Measurements from ENCODE around the gene MRPS15. TPM values are rescaled to one million over a fixed set of nuclear protein-coding genes. Genes with fewer than 3 reads are reported as not detected.

MRPS15 gene
- total and polyA plus RNA-seq, 12 donors: 86.1 to 505 (median 108) TPM

DNA sequence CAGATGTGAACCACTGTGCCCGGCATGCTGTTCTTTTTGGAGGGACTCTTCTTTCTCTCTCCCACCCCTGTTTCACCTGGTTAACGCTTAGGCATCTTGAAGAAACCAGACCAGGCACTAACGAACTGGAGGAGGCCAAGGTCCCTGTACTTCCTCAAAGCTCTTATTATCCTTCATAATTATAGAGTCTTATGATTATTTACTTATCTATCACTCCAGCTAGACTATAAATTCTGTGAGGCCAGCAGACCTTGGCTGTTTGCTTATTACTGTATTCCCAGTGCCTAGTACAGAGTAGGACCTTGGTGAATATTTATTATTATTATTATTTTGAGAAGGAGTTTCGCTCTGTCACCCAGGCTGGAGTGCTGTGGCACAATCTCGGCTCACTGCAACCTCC is 12.8 kb upstream of the MRPS15 start:
- WGBS, 2 donors: 89 to 90% methylated on average over 5 of the region's 5 CpGs
- Histone ChIP-seq H3K27ac (no peak overlapping the region), H3K27me3 (peaks cover 0 to 24% (median 0%) of the 10 kb centered on the region in 7 donors), H3K4me3 (no peak overlapping the region), H3K9me3 (no peaks in the 10 kb centered on the region), H3K4me1 (peaks cover 0 to 13% (median 5%) of the 10 kb centered on the region in 9 donors), H3K36me3 (peaks cover 0 to 25% (median 0%) of the 10 kb centered on the region in 9 donors)
- TF ChIP-seq, protein P1, sequence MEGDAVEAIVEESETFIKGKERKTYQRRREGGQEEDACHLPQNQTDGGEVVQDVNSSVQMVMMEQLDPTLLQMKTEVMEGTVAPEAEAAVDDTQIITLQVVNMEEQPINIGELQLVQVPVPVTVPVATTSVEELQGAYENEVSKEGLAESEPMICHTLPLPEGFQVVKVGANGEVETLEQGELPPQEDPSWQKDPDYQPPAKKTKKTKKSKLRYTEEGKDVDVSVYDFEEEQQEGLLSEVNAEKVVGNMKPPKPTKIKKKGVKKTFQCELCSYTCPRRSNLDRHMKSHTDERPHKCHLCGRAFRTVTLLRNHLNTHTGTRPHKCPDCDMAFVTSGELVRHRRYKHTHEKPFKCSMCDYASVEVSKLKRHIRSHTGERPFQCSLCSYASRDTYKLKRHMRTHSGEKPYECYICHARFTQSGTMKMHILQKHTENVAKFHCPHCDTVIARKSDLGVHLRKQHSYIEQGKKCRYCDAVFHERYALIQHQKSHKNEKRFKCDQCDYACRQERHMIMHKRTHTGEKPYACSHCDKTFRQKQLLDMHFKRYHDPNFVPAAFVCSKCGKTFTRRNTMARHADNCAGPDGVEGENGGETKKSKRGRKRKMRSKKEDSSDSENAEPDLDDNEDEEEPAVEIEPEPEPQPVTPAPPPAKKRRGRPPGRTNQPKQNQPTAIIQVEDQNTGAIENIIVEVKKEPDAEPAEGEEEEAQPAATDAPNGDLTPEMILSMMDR (IDR thresholded peaks at IDR 0.05): no peak
- intact Hi-C loops (cut with DNase I): no loop called here
- ATAC-seq (no peak), DNase-seq (no peak)

DNA sequence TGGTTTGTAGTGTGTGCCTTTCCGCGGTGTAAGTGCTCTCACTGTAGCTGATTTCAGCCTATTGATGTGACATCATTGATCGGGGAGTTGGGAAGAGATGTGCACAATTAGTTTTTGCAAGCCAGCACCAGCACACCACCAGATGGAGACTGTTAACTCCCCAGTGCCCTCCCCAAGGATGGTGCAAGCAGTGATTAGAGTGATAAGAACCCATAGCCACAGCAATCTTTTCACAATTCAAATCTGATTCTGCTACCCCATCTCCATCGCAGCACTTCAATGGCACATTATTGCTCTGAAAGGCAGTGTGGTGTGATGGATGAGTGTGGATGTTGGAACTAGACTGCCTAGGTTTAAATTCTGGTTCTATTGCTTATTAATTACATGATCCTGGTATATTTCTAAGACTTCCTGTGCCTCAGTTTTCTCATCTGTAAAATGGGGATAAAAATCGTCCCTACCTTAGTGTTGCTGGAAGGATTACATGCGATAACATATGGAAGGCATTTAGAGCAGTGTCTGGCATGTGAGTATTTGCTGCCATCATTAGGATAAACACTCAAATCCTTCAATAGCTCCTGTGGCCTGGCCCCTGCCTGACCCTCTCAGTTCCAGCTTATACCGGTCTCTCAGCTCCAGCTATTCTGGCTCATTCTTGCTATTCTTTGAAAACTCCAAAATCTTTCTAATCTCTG is 11.9 kb upstream of the MRPS15 start:
- TF ChIP-seq, protein P1 (IDR thresholded peaks at IDR 0.05): no peak
- DNase-seq (no peak), ATAC-seq (no peak)
- H3K9me3 ChIP-seq: no peaks in the 10 kb centered on the region
- 70 to 76% methylated on average over 7 of the region's 7 CpGs for WGBS, 2 donors
- intact Hi-C loops (cut with DNase I): no loop called here
- no peak overlapping the region for H3K27ac ChIP-seq
- peaks cover 0 to 28% (median 0%) of the 10 kb centered on the region in 9 donors for H3K36me3 ChIP-seq
- H3K27me3 ChIP-seq: peaks cover 0 to 24% (median 0%) of the 10 kb centered on the region in 7 donors
- H3K4me3 ChIP-seq: no peak overlapping the region
- peaks cover 0 to 5% (median 0%) of the 10 kb centered on the region in 9 donors for H3K4me1 ChIP-seq

DNA sequence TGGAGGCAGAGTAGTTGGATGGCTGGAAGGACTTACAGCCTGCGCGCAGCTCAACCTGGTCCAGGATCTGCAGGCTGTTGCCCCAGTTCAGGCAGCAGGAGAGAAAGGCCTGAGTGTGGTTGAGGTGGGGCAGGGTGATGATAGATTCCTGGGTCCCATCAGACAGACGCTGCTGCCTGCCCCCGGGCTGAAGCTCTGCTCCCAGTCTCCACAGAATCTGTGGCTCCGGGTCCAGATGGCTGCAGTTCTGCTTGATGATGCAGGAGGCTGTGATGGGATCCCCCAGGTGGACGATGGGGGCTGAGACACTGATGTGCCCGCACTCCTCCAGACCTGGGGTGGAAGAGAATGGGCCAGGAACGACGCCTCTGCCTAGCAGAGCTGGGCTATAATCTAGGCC is 11.2 kb upstream of the MRPS15 start:
- no peaks in the 10 kb centered on the region for H3K9me3 ChIP-seq
- ATAC-seq (no peak), DNase-seq (no peak)
- no peak overlapping the region for H3K27ac ChIP-seq
- WGBS, 2 donors: 53 to 58% methylated on average over 9 of the region's 9 CpGs
- intact Hi-C loops (cut with DNase I): no loop called here
- TF ChIP-seq, protein P1 (IDR thresholded peaks at IDR 0.05): no peak
- no peak overlapping the region for H3K4me3 ChIP-seq
- peaks cover 0 to 24% (median 0%) of the 10 kb centered on the region in 7 donors for H3K27me3 ChIP-seq
- H3K4me1 ChIP-seq: peaks cover 0 to 5% (median 0%) of the 10 kb centered on the region in 9 donors
- peaks cover 0 to 26% (median 0%) of the 10 kb centered on the region in 9 donors for H3K36me3 ChIP-seq

DNA sequence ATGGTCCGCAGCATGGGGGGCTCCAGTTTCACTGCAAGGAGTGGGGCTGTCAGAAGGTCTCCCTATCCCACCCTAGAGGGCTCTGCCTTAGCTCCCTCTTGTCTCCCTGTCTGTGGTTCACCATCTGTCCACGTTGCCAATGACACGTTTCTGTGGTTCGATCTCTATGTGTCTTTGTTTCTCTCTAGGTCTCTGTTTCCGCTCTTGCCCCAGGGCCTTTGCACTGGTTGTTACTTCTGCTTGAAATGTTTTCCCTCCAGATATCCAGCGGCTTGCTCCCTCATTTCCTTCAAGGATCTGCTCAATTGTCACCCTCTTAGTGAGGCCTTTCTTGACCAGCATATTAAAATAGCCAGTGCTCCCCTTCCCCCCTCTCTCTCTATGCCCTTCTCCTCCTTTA is 8.5 kb upstream of the MRPS15 start:
- Histone ChIP-seq H3K9me3 (no peaks in the 10 kb centered on the region), H3K27me3 (peaks cover 0 to 14% (median 0%) of the 10 kb centered on the region in 7 donors), H3K27ac (no peak overlapping the region), H3K4me3 (no peak overlapping the region), H3K36me3 (peaks cover 0 to 38% (median 0%) of the 10 kb centered on the region in 9 donors), H3K4me1 (no peaks in the 10 kb centered on the region)
- ATAC-seq: no peak
- DNase-seq: no peak
- 86 to 92% methylated on average over 6 of the region's 6 CpGs for WGBS, 2 donors
- TF ChIP-seq, protein P1 (IDR thresholded peaks at IDR 0.05): no peak
- intact Hi-C loops (cut with DNase I): no loop called here

Measured in heart right ventricle (tissue), 16 donors.